ENCODE results near the gene GALNT15. TPM values are rescaled to one million over a fixed set of nuclear protein-coding genes. Genes with fewer than 3 reads are reported as not detected.

Gene GALNT15
- total and polyA plus RNA-seq, 12 donors: 2.9 to 22.8 (median 12.8) TPM

- Histone ChIP-seq H3K4me3 (no peak overlapping the region), H3K36me3 (replicated peaks in 1 of 2) (no peaks in the 10 kb centered on the region), H3K27ac (peak overlapping the region in 1 of 5 donors; percentile 80), H3K27me3 (no peaks in the 10 kb centered on the region), H3K9me3 (replicated peaks in 1 of 3) (no peaks in the 10 kb centered on the region), H3K4me1 (replicated peaks in 1 of 2) (peaks cover 0 to 8% of the 10 kb centered on the region in 2 donors)
- no peak for DNase-seq
- 66 to 81% (median 71%) methylated on average over 5 of the region's 5 CpGs for WGBS, 4 donors
- intact Hi-C loops (cut with DNase I): loop anchor here in 1 of 2 donors (10.0 kb wide), 1 partner anchor 359 kb away; no protein-coding TSS in a partner anchor
- TF ChIP-seq POLR2A (IDR thresholded peaks at IDR 0.05) (no peak), CTCF (IDR thresholded peaks at IDR 0.05) (no peak)
Measured at GRCh38 chr3:16173283-16174025, 1.0 kb upstream of the GALNT15 start.

GRCh38 chr3:16174026-16174355, 489 bp upstream of the GALNT15 start:
- Histone ChIP-seq H3K9me3 (replicated peaks in 1 of 3) (no peaks in the 10 kb centered on the region), H3K27me3 (no peaks in the 10 kb centered on the region), H3K36me3 (replicated peaks in 1 of 2) (no peaks in the 10 kb centered on the region), H3K4me3 (no peak overlapping the region), H3K27ac (peak overlapping the region in 2 of 5 donors; percentile 45 to 80), H3K4me1 (replicated peaks in 1 of 2) (peaks cover 0 to 13% of the 10 kb centered on the region in 2 donors)
- intact Hi-C loops (cut with DNase I): loop anchor here in 1 of 2 donors (10.0 kb wide), 1 partner anchor 359 kb away; no protein-coding TSS in a partner anchor
- TF ChIP-seq POLR2A (IDR thresholded peaks at IDR 0.05): no peak
- no peak for TF ChIP-seq CTCF (IDR thresholded peaks at IDR 0.05)
- 0 to 64% (median 23%) methylated on average over 1 of the region's 1 CpG for WGBS, 4 donors
- no peak for DNase-seq

- no peaks in the 10 kb centered on the region for H3K9me3 ChIP-seq (replicated peaks in 1 of 3)
- no peak for DNase-seq
- H3K4me3 ChIP-seq: peak overlapping the region in 1 of 4 donors; percentile 35
- intact Hi-C loops (cut with DNase I): loop anchor here (5.0 to 10.0 kb wide), 2 partner anchors 72 to 360 kb away; no protein-coding TSS in a partner anchor
- H3K27ac ChIP-seq: peak overlapping the region in 2 of 5 donors; percentile 45 to 80
- no peak for TF ChIP-seq CTCF (IDR thresholded peaks at IDR 0.05)
- TF ChIP-seq POLR2A (IDR thresholded peaks at IDR 0.05): no peak
- no peaks in the 10 kb centered on the region for H3K27me3 ChIP-seq
- H3K4me1 ChIP-seq (replicated peaks in 1 of 2): peaks cover 0 to 13% of the 10 kb centered on the region in 2 donors
- H3K36me3 ChIP-seq (replicated peaks in 1 of 2): no peaks in the 10 kb centered on the region
- WGBS, 4 donors: 78 to 81% (median 80%) methylated on average over 5 to 19 of the region's 19 CpGs
Measured at GRCh38 chr3:16174976-16175901, 759 bp downstream of the GALNT15 start.
